Left forelimb (tissue), 1 donor: ENCODE results near the gene HSPA9.
"Not testable (repeated sequence)": the region's sequence is repeated elsewhere in the genome, so short reads cannot be mapped to it uniquely, and the experiment has no call there.

Experiments
- DNase-seq: peaks from one replicate; pipeline ENCODE4 v3.0.0-alpha.2; 2018; ENCODE audit warnings: low spot score

HSPA9 gene

DNA sequence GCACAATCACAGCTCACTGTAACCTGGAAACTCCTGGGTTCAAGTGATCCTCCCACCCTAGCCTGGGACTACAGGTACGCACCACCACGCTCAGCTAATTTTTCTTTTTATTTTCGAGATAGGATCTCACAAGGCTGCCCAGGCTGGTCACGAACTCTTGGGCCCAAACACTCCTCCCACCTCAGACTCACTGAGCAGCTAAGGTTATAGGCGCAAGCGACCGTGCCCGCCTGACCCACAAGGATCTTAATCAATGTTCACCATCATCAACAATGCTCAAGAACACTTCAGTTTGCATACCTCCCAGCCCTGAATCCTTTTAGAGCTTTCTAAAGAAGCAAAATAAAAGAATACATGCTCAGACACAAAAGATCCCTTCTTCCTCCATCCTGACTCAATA, 45.4 kb downstream of the HSPA9 start:
- DNase-seq = no peak

DNA sequence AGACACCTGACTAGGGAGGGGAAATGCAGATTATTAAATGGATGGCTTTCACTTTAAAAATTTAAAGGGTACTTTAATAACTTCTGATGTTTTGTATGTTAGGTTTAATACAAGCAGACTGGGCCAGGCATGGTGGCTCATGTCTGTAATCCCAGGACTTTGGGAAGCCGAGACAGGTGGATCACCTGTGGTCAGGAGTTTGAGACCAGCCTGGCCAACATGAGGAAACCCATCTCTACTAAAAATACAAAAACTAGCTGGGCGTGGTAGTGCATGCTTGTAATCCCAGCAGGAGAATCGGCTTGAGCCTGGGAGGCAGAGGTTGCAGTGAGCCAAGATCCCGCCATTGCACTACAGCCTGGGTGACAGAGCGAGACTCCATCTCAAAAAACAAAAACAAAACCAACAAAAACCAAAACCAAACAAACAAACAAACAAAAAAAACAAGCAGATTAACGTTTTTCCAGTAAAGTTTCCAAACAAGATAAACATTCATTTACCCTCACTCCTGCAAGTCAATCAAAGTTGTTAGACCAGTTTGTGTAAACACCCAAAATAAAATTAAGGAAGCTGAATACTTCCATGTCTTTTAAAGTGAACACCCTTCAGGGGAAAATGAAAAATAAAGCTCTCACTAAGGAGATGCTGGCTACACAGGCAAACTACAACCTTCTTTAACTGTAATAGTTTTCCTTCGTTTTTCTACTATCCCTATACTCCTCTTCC, 46.3 kb downstream of the HSPA9 start:
- no peak for DNase-seq

DNA sequence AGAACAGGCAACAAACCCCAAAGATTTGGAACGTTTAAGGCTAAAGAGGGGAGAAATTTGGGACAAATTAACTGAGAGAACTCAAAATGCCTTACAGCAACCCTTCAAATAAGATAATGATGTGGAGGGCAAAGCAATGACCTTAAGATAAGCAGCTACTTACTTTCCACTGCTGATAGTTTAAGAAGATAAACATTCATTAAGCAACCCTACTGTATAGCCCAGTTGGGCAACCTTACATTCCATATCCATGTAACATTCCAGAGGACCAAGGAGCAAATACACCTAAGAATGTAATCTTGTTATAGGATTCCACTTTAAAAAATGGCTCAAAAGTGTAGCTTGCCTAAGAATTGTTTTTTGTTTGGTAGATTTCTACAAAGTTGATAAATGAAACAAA, 47.0 kb downstream of the HSPA9 start:
- DNase-seq = no peak

DNA sequence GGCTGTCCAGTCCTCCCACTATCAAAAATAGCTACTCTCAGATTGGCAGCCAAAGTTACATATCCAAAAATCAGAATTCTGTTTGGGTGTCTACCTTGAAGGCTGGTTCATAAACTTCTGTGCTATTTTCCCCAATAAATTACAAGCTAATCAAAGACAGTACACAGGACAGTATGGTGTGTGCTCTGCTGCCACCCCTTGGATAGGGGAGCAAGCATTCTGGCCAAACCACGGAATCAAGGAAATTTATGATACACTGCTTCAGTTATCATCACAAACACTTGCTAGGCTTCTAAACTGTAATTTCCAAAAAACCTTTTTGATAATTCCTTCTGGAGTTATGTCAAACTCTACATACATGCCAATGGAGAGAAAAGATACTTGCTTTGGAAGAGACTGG, 48.0 kb downstream of the HSPA9 start:
- DNase-seq = no peak

DNA sequence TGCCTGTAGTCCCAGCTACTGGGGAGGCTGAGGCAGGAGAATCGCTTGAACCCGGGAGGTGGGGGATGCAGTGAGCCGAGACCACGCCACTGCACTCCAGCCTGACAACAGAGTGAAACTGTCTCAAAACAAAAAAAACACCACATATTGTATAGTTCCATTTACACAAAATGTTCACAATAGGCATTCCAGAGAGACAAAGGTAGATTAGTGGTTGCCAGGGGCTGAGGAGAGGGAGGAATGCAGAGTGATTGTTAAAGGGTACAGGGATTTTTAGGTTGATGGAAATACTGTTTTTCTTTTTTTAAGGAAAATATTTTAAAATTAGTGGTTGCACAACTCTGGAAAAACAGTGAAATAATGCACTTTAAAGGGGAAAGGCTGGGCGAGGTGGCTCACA, 51.8 kb downstream of the HSPA9 start:
- DNase-seq = no peak

DNA sequence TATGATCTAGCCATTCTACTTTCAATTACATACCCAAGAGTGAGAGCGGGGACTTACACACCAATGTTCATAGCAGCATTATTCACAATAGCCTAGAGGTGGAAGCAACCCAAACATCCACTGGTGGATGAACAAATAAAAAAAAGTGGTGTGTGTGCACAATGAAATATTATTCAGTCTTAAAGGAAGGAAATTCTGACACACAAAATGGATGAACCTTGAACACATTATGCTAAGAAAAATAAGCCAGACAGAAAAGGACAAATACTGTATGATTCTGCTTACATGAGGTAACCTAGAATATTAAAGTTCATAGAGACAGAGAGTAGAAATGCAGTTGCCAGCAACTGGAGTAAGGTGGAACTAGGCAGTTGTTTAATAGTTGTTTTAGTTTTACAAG, 54.2 kb downstream of the HSPA9 start:
- DNase-seq = no peak

DNA sequence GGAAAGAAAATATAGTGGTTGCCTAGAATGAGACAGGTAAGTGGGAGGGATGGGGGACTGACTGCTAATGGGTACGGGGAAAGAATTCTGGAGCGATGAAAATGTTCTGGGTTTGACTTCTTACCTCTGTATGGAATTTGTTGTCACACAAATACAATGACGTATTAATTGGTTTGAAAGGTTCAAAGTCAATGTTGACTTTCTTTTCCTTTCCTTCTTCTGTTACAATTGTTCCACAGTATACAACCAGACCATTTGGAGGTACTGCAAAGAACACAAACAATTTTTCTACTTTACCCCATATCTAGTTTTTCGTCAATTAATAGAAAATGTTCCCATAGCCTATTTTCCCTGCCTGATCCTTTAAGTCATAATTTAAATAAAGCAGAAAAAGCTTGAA, 57.8 kb downstream of the HSPA9 start:
- DNase-seq = no peak

DNA sequence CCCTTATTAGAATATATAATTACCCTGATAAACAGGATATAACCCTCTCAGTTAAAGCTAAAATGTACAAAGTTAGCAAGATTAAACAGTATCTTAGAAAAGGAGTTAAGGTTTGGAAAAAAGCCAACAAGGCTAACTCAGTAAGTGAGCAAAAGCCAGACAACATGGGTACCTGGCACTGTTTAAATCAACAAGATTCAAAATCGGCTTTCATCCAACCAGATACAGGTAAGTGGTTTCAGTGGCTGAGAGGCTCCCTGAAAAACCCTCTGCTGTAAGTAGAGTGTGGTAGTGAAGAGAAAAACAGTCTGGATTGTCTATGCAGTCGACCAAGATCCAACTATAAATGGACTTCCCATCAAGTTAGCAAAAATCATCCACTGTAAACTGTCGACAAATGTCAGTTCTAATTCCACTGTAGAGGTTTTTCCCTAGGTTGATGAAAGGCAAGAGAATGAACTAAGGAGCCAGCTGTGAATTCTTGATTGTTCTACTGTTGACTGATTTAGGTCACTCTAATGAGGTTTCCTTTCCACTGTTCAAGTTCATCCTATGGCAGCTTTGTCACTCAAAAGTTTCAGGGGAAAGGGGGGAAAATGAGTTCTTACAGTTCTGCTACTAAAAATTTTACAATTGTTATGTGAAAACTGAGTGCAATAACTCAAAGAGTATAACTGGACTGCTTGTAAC, 59.5 kb downstream of the HSPA9 start:
- no peak for DNase-seq

DNA sequence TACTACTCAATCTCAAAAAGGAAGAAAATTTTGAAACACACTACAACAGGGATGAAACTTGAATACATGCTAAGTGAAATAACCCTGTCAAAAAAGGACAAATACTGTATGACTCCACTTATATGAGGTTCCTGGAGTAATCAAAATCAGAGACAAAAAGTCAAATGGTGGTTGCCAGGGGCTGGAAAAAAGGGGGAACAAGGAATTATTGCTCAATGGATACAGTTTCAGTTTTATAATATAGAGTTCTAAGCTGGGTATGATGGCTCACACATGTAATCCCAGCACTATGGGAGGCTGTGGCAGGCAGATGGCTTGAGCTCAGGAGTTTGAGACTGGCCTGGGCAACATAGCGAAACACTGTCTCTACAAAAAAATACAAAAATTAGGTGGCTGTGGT, 61.2 kb downstream of the HSPA9 start:
- DNase-seq = no peak

DNA sequence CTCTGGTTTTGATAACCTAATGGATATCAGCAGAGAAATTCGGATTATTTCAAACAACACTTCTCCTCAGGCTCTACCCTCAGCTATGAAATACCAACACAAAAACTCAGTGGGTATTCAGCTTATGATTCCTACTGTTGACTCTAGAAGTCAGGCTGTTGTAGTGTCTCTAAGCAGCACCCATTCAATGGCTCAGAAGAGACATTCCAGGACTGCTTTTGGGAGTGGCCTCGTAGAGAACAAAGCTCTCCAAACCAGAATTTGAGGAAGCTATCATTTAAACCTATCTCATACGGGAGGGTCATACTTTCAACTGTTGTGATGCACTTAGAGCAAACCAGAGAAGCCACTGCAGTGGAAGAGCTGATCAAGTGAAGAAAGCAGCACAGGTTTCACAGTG, 66.2 kb downstream of the HSPA9 start:
- DNase-seq = no peak

DNA sequence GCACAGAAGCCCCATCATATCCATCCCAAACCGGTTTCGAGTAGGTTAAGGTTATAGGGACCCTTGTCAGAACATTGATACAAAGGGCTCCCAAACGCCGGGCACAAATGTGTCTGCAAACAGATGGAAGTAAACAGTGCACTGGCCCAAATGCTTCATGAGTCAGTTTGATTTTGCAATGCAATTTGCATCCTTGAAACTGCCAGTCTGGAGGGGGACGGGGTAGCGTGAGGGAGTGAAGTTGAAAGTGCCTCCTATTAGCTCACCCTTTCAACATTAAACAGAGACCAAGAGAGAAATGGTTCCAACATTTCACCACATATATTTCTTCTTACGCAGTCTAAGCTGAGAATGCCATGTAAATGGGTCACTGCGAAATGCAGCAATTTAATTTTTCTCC, 67.7 kb downstream of the HSPA9 start:
- not testable (repeated sequence) for DNase-seq

DNA sequence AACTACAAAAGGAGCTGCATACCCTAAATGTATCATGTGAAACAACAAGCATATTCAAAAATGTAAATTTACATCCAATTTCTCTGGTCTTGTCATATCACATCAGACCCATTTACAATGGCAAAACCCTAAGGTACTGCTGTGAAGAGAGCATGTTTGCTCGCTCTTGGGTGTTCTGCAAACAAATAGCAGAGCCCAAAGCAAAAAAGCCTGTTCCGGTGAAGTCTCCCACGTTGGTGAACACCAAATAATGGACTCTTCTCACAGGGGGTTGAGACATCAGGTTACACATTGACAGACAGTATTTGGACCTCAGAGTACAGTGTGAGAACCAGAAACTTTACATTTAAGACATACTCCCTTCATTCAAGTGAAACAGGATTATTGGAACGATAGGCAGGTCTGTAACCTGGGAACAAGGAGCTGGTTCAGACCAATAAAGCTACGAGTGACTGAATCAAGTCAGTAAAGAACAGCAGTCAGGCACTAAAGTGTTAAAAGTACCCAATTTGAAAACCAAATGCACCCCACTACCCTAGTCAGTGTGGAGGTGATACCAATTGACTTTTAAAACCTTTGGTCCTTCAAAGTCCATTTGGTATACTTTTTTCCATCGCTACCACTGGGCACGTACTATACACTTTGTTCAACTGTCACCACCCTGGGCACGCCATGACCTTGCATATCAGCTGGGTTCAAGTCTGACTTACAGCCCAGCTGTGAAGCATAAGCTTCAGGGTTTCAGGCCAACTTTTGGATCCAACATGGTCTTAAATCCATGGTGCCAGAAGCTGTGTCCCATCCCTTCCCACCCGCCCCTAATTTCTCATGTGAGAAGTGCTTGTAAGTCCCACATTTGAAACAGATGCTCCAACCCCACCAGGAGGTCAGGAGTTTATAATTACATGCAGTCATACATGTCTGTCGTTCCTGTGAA, 68.6 kb downstream of the HSPA9 start:
- DNase-seq = no peak

DNA sequence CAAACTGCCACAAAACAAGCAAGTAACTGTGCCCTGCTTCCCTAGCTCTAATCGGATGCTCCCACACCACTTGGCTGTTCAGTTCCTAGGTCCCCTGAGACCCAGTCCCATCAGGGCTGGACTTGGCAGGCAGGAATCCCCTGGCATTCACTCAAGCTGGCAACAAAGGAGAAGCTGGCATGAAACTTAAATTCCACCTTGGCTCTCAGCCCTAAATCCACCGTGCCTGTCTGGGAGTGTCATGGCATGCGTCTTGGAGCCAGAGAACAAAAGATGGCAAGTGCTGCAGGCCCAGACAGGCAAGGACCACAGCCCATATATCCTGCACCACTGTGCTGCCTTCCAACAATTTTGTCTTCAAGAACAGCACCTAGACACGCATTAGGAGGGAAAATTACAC, 70.4 kb downstream of the HSPA9 start:
- no peak for DNase-seq
